Measurements from ENCODE around the gene MTHFR. TPM values are rescaled to one million over a fixed set of nuclear protein-coding genes. Genes with fewer than 3 reads are reported as not detected.

Gene MTHFR
- total RNA-seq, 1 donor from 2014 or later = 23.2 TPM

DNA sequence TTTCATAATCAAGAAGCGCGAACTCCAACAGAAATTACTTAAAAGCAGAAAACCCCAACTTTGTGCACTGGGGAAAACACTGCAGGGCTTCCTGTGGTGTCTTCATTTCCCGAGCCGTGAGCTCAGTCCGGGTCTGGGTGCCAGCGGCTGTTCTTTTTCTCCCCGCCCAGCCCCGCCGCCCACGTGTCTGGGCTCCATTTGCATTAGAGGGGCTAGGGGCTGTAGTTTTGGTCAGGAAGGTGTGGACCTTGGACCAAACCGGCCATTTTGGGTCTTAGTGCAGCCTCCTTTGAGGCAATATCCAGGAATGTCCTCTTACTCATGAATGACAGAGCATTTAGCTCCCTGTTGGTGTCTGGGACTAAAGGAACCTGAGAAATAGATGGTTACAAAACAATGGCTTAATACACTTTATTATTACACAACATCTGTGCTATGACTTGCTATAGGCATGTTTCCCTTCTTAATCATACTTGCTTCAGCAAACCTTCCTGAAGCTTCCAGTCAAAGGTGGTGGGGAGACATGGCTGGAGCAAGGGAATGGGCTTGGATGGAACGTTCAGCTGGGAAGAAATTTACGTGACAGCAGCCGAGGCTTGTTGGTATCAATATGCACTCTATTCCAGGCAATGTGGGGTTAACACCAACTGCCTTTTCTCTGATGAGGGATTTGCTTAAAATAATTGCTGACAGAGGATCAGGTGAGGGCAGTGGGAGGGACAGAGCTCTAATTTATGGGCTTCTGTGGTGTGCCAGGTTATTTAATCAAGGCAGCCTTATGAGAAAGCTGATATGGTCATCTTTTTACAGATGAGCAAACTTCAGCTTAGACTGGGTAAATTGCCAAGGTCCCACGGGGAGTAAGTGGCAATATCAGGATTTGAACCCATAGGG is 68.8 kb downstream of the MTHFR start:
- intact Hi-C loops (cut with micrococcal nuclease) = loop anchor here (1.0 to 2.0 kb wide), 3 partner anchors 56 to 172 kb away; partner anchors contain the start of genes CLCN6 and MAD2L2

DNA sequence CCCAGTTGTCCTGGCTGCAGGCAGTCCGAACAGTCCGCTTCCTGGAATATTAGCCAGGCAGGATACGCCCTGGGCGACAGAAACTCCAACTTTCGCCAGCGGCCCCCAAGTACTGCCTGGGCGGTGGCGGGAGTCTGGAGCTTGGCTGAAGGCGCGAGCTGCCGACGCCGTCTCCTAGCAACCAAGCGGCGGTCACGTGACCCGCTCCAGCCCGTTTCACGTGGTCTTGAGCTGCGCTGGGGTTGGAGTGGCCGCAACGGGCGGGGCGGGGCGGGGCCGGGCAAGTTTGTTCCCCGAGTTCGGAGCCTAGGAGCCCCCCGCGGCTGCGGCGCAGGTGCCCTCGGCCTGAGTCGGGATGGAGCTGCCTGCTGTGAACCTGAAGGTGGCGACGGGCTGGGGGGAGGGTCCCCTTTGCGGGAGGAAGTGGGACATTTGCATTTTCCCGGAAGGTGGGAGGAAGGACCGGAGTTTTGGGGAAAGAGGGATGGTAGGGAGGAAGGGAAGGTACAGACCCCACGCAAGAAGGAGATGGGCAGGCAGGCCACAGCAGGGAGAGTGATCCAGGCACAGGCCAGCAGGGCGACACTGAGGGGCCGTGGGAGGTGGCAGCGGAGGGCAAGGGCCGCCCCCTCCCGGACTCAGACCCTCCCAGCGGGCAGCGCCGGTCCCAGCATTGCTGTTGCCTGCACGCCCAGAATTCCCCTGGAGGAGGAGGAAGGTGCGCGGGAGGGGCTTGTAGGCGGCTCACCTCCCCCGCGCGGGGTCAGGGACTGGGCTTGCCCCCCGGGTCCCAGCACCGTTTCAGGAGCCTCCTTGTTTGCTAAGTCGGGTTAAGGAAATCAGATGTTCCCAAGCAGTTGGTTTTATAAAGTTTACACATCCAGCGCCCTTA is 69.7 kb downstream of the MTHFR start, which contains the start of gene AGTRAP:
Gene AGTRAP, plus strand, starts transcription at position 283 of the 892 bp plus-strand sequence. Its CDS starts 73 bp downstream, at position 356.
- intact Hi-C loops (cut with micrococcal nuclease) = loop anchor here (1.0 to 2.0 kb wide), 3 partner anchors 55 to 173 kb away; partner anchors contain the start of genes CLCN6 and MAD2L2

Other genes starting within 250 kb of the MTHFR start
- 0.41 and 0.59 TPM in 2 replicates for gene FBXO2, start 151.5 kb downstream of the MTHFR start, total RNA-seq
- 21.8 and 23.2 TPM in 2 replicates for gene FBXO44, start 151.1 kb downstream of the MTHFR start, total RNA-seq
- gene FBXO6, start 141.8 kb downstream of the MTHFR start, total RNA-seq = 22.9 and 24.7 TPM in 2 replicates
- gene MAD2L2, start 124.8 kb downstream of the MTHFR start, total RNA-seq = 59.0 and 60.2 TPM in 2 replicates
- 0.09 and 0.11 TPM in 2 replicates for gene DRAXIN, start 114.3 kb downstream of the MTHFR start, total RNA-seq
- 34.1 and 36.5 TPM in 2 replicates for gene AGTRAP, start 69.8 kb downstream of the MTHFR start, total RNA-seq
- gene C1orf167, start 43.8 kb downstream of the MTHFR start, total RNA-seq = not detected in 2 replicates
- gene CLCN6, start 227 bp upstream of the MTHFR start, total RNA-seq = 13.3 and 15.1 TPM in 2 replicates
- not detected in 2 replicates for gene NPPA, start 41.8 kb upstream of the MTHFR start, total RNA-seq
- gene NPPB, start 53.0 kb upstream of the MTHFR start, total RNA-seq = not detected in 2 replicates
- gene KIAA2013, start 120.5 kb upstream of the MTHFR start, total RNA-seq = 36.4 and 37.7 TPM in 2 replicates
- 23.7 and 26.0 TPM in 2 replicates for gene PLOD1, start 128.8 kb upstream of the MTHFR start, total RNA-seq
- 50.8 and 54.2 TPM in 2 replicates for gene MFN2, start 174.5 kb upstream of the MTHFR start, total RNA-seq
- gene MIIP, start 213.5 kb upstream of the MTHFR start, total RNA-seq = 78.0 and 79.3 TPM in 2 replicates

Data from T-helper 2 cell treated with Interferon-gamma antibody and Interleukin-4, amounts not matched to agents 100 ng/mL and 5 ng/mL, for 36 hours (primary cell).